Measurements from ENCODE around the gene ACTRT2. TPM values are rescaled to one million over a fixed set of nuclear protein-coding genes. Genes with fewer than 3 reads are reported as not detected.

ACTRT2 gene
- total RNA-seq, 1 donor, result not detected

DNA sequence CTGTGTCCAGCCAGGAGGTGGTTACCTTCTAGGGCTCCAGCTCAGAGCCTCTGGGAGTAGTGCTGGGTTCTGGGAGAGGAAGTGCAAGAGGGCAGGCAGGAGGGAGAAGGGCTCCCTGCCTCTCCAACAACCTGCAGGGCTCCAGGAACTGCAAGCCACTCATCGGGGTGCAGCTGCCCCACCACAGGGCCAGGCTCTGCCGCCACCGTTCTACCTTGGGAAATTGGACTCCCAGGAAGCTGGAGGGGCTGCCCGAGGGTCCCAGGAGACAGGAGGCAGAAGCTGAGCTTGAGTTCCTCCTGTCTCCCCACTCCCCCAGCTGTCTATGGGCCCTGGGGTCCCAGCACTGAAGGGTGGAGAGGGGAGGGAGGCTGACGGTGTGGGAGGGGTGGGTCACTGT, 40.3 kb downstream of the ACTRT2 start:
- no peak for DNase-seq (ENCODE audit: low read depth)
- no peak overlapping the region for H3K4me3 ChIP-seq (ENCODE audit: low read depth, low read length)
- no peak for TF ChIP-seq CTCF (IDR thresholded peaks at IDR 0.05; ENCODE audit: insufficient read depth, low read length)

DNA sequence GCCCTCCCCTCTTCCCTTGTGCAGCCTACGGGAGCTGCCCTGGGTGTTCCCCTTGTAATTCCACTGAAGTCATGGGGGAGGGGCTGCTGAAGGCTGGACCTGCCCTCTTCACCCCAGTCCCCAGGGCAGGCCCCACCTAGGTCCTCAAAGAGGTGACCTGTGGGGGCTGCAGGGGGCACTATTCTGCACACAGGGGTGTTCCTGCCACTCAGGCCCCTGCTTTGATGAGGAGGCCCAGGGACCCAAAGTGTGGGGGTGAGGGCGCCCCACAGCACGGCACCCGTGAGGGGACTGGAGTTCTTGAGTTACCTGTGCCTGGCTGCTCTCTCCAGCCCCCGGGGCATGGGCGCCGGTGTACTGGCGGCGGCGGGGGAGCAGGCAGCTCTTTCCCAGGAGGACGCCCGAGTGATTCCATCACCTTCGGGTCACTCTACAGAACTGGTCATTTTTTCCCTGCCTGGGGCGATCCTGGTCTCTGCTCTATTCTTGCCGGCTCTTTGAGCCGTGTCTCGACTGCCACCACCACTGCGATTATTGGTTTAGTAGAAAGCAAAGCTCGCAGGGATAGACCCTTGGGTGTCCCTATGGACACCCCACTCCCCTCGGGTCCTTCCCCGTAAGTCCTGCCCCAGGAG, 40.8 kb downstream of the ACTRT2 start:
- DNase-seq (ENCODE audit: low read depth), result no peak
- no peak for TF ChIP-seq CTCF (IDR thresholded peaks at IDR 0.05; ENCODE audit: insufficient read depth, low read length)
- no peak overlapping the region for H3K4me3 ChIP-seq (ENCODE audit: low read depth, low read length)

GRCh38 chr1:3062616-3063378, 41.5 kb downstream of the ACTRT2 start:
- no peak for DNase-seq (ENCODE audit: low read depth)
- no peak for TF ChIP-seq CTCF (IDR thresholded peaks at IDR 0.05; ENCODE audit: insufficient read depth, low read length)
- no peak overlapping the region for H3K4me3 ChIP-seq (ENCODE audit: low read depth, low read length)

DNA sequence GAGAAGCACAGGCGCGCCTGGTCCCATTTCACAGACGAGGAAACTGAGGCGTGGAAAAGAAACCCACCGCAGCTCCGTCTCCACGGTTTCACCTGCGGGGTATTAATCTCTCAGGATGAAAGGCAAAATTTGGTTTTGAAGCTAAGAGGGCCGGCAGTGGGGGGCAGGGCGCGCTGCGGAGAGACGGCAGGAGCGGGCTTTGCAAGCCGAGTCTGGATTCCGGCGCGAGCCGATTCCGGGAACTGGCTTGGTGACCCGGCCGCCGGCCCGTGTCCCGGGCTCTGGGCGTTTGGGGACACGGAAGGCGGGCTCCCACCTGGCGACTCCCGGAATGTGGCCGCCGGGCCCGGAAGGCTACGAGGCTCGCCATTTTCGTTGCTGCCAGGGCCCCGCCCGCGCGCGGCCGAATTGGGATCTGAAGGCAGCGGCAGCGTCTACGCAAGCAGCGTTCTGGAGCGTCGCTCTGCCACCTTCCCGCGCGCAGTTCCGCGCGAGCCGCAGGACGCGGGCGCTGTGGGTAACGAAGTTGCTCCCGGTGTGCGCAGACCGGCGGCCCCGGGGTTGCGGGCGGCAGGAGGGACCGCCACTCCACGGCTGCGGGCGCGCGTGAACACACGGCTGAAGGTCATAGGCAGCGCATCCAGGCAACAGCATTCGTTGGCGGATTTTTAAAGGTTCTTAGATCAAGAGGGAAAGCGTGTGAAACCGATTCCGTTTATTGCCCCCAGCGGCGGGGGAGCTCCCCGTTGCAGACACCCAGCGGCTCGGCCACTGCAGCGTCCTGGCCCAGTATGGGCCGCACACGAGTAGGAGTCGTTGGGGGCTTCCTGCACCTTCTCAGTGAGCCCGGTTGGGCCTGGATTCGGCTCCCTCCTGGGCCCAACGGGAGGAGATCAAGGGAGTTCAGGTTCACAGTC, 42.4 kb downstream of the ACTRT2 start:
- no peak for TF ChIP-seq CTCF (IDR thresholded peaks at IDR 0.05; ENCODE audit: insufficient read depth, low read length)
- H3K4me3 ChIP-seq (ENCODE audit: low read depth, low read length), result no peak overlapping the region
- no peak for DNase-seq (ENCODE audit: low read depth)

- DNase-seq (ENCODE audit: low read depth), result no peak
- no peak overlapping the region for H3K4me3 ChIP-seq (ENCODE audit: low read depth, low read length)
- no peak for TF ChIP-seq CTCF (IDR thresholded peaks at IDR 0.05; ENCODE audit: insufficient read depth, low read length)
Measured at GRCh38 chr1:3064296-3064850, 43.1 kb downstream of the ACTRT2 start.

DNA sequence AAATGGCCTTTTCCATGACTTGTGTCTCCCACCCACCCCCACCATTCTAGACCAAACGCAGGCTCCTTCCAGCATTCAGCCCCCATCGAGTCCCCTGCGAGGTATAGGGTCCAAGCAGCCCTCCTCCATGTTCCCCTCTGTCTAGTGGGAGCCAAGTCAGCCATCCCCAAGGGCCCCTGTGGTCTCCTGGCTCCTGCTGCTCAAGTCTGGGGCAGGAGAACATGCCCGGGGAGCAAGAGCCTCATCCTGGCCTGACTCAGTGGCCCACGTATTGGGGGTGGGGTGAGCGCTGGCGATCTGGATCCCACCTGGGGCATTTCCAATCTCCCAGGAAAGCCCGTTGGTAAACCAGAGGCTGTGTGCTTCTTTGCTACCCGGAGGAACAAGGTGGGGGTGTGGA, 43.6 kb downstream of the ACTRT2 start:
- no peak for TF ChIP-seq CTCF (IDR thresholded peaks at IDR 0.05; ENCODE audit: insufficient read depth, low read length)

More for the DNA sequence above, 43.6 kb downstream of the ACTRT2 start:
- H3K4me3 ChIP-seq (ENCODE audit: low read depth, low read length), result no peak overlapping the region
- no peak for DNase-seq (ENCODE audit: low read depth)

Measured in fibroblast of the aortic adventitia (primary cell).